Fibroblast of the conjunctiva (primary cell): Measurements from ENCODE around the gene RAF1.
"Not testable (repeated sequence)": the region's sequence is repeated elsewhere in the genome, so short reads cannot be mapped to it uniquely, and the experiment has no call there.

Experiments used
- DNase-seq: peaks from one replicate; pipeline ENCODE4 v3.0.0-alpha.2; 2010; ENCODE audit warnings: low read depth

The RAF1 gene

DNA sequence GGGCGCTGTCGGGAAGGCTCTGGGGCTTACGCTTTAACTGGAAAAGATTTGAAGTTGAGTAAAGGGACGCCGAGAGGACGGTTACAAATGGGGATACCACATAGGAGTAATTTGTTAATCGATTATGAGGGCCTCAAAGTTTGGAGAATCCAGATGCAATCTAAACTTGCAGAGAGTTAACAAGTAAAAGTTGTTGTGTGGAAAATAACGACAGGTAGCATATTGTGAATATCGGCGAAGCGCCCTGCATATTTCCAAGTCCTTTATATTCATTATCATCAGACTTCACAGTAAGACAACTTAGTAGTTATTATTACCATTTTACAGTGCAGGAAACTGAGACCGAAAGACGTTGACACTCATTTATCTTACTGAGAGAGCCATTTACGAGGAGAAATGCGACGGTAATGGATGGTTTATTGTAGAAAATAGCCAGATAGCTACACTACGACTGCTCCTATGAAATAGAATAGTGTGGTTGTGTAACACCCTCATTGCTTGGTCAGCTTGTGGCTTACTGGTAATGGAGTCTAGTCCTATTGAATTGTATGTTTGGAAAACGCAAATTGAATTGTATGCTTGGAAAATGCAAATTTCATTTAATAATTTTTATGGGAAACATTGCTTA lies 106.3 kb downstream of the RAF1 start:
- no peak for DNase-seq

DNA sequence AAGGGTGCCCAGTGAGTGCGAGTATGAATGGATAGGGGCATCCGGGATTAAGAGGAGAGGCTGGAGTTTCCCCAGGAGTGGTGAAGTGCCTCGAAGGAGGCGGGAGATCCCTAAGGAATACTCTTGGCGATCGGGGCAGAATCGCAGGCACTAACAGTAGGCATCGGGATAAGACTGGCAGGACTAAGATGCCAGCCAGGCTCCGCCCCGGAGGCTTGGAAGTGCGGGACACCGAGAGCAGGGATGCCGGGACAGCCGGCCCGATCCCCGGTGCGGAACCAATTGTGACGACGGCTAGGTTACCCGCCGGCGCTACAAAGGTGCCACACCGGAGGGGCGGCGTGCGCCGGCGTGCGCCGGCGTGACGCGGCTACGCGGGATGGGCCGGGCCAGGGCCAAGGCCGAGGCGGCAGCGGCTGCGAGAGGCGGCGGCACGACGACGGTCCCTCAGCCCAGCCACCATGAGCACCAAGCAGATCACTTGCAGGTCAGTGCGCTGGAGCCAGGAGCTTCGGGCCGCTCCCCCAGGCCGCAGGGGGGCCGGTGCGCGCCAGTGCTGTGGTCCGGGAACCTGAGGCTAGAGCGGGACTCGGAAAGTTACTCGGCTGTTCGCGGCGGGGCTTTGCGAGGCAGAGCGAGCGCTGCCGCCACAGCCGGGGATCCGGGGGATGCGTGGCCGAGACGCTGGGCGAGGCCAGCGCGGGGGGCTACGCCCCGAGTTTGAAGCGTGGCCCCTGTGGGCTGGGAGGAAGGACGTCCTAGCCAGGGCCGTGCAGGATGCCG lies 107.0 kb downstream of the RAF1 start, which contains the start of gene MKRN2:
TSS of gene MKRN2 (plus strand) at position 398 of the 783 bp plus-strand sequence. CDS start at position 462, 64 bp downstream.
- peak; percentile 57 for DNase-seq

DNA sequence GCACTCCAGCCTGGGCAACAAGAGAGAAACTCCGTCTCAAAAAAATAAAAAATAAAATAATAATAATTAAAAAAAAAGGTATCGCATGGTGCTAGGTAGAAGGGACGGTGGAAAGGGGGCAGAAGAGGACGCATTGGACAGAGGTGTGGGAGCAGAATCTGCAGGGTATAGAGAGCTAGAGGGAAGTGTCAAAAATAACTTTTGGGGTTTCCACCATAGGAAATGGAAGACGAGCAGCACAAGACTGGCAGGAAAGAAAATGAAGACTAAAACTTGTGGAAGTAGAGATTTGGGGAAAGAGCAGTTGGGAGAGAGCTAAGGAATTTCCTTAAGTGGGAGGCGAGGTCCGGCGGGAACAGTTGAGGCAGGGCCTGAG lies 107.6 kb downstream of the RAF1 start:
- no peak for DNase-seq

DNA sequence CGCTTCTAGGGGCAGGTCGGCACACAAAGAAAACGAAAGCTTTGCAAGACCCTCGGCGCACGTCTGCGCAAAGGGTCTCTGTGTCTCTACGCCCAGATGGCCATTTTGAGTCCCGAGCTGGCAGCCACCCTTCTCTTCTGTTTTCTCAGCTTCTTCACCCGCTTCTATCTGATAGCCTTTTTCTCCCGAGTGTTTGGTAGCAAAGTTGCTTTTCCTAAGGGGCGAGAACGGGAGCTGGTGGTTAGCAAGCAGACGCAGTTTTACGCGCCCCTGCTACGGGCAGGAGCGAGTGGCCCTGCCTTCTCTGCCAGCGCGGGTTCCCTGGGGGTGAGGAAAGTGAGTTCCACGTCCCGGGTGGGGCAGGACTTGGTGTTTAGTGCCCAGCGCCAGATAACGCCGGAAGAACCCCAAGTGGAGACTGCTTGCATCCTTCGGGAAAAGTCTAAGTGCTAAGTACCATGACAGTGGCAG lies 110.0 kb downstream of the RAF1 start:
- DNase-seq = no peak

DNA sequence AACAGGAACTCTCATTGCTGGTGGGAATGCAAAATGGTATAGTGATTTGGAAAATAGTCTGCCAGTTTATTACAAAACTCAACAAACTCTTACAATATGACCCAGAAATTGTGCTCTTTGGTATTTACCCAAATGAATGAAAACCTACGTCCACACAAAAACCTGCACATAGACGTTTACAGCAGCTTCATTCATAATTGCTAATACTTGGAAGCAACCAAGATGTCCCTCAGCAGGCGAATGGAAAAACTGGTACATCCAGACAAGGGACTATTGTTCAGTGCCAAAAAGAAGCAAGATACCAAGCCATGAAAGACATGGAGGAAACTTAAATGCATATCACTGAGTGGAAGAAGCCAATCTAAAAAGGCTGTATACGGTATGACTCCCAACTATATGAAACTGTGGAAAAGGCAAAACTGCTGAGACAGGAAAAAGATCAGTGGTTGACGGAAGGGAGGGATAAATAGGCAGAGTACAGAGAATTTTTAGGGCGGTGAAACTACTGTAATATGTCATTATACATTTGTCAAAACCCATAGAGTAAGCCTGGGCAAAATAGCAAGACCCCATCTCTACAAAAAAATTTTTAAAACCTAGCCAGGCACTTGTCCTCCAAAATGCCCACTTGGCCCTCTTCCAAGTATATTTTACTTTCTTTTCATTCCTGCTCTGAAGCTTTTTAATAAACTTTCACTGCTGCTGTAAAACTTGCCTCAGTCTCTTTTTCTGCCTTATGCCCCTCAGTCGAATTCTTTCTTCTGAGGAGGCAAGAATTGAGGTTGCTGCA lies 113.8 kb downstream of the RAF1 start:
- no peak for DNase-seq

DNA sequence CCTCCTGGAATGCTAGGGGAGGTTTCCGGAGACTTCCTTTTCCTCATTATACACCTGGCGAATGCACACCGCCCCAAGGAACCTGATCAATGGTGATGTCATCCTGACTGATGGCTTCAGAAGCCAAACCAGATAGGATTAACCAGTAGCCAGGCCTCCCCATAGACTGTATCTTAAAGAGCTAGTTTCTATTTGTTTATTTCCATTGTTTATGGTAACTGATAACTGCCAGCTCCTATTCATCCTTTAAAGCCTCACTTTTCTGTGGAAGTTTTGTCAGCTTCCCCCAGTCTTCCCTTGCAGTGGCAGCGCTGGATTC lies 118.5 kb downstream of the RAF1 start, which contains the start of gene MKRN2OS:
TSS of gene MKRN2OS (minus strand) at position 27 of the 319 bp plus-strand sequence. CDS start 35 bp downstream, outside the sequence.
- DNase-seq = no peak

DNA sequence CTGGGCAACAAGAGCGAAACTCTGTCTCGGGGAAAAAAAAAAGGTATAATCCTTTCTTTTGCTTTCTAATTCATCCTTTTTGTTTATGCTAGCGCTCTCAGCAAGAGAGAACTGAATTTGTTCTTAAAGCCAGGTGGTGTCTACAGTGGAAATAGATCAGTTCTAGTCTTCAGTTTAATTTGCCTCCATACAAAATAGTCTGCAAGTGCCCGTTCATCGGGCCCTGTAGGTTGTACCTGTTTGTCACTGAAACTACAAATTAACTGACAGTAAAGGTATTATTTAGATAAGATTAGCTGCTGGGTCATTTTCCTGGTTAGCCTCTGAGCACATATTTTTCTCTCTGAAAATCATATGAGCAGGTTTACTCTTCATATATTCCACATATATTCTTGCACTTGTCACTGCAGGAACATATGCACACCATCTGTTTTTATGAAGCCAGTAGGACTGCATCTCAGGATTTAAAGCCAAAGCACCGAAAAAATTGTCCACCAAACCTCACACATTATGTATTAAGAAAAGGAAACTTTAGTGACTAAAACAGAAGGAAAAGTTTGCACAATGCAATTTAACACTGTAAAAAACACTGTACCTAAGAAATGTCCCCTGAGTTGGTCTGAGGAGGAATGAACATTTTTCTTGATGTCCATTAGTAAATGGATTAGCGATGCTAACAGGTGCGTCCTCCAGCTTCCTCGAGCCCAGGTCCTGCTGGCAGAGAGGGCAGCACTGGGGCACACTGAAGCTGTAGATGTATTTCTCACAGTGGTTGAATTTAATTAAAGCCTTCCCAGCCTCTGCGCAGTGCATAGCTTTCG lies 119.1 kb downstream of the RAF1 start:
- DNase-seq = no peak

DNA sequence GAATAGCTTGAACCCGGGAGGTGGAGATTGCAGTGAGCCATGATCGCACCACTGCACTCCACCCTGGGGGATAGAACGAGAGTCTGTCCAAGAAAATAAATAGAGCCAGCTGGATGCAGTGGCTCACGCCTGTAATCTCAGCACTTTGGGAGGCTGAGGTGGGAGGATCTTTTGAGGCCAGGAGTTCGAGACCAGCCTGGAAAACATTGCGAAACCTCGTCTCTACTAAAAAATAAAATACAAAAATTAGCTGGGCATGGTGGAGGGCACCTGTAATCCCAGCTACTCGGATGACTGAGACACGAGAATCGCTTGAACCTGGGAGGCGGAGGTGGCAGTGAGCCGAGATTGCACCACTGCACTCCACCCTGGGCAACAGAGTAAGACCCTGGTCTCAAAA lies 120.4 kb downstream of the RAF1 start:
- not testable (repeated sequence) for DNase-seq

DNA sequence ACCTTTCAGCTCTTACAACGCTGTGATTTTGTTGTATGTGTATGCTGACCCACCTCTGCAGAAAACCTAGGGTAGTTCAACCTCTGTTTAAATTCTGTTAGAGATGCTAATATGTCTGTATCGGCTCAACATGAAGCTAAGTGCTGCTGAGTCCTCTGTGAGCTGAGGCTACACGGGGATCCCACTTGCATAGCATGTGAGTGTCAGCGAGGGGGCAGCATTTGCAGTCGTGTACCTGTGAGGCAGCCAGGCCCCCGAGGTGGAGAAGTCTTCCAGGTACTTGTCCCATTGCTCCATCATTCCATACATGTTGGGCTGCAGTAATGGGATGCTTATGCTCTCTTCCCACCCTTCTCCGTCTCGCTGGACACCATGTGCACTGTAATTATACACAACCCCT lies 122.3 kb downstream of the RAF1 start:
- DNase-seq = no peak

DNA sequence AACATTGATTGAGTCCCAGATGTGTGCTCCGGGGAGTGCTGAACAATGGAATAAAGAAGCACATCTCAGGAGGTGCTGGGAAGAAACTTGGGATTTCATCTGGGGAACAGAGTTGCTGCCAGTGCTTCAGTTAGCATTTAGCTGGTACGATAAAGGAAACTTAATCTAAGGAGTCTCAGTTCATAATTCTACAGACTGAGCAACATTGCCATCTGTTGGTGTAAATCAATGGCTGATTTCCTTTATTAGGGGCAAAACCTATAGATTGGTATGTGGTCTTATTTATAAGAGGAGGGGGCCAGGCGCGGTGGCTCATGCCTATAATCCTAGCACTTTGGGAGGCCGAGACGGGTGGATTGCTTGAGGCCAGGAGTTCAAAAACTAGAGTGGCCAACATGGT lies 127.5 kb downstream of the RAF1 start:
- no peak for DNase-seq
